B cell (primary cell): ENCODE results near the gene C21orf58.

ENCODE experiments used
- EZH2 ChIP-seq: IDR thresholded peaks from 2 replicates; pipeline ENCODE4 v1.6.1; 2012; ENCODE audit warnings: borderline replicate concordance, low read depth, mild to moderate bottlenecking, moderate library complexity, low read length; ENCODE audit not compliant: insufficient read depth, poor library complexity, severe bottlenecking
- TF ChIP-seq, protein P1 (sequence below): fragments of 200-600 bp; IDR thresholded peaks from one replicate; pipeline ENCODE4 v1.8.0; 2022; ENCODE audit warnings: antibody characterized with exemption, mild to moderate bottlenecking

DNA sequence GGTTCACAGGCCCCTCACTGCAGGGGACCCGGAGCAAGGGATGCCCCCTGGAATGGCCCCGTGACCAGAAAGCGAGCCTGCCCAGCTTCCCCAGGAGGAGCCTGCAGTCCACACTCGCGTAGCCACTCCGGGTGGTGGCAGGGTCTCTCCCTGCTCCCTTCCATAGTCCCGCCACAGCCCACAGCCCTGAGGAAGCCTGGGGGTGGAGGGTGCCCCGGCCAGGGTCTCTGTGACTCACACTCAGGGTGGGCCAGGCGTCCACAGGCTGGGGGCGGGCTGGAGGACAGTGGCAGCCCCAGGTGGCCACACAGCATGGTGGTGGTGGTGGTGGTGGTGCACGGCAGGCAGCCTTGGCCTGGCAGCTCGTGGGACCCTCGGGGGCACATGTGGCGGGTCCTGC, 21.9 kb downstream of the C21orf58 start:
- TF ChIP-seq, protein P1, sequence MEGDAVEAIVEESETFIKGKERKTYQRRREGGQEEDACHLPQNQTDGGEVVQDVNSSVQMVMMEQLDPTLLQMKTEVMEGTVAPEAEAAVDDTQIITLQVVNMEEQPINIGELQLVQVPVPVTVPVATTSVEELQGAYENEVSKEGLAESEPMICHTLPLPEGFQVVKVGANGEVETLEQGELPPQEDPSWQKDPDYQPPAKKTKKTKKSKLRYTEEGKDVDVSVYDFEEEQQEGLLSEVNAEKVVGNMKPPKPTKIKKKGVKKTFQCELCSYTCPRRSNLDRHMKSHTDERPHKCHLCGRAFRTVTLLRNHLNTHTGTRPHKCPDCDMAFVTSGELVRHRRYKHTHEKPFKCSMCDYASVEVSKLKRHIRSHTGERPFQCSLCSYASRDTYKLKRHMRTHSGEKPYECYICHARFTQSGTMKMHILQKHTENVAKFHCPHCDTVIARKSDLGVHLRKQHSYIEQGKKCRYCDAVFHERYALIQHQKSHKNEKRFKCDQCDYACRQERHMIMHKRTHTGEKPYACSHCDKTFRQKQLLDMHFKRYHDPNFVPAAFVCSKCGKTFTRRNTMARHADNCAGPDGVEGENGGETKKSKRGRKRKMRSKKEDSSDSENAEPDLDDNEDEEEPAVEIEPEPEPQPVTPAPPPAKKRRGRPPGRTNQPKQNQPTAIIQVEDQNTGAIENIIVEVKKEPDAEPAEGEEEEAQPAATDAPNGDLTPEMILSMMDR: no peak
- no peak for TF ChIP-seq EZH2
